SK-MEL-5 (cell line): Measurements from ENCODE around the gene RPH3AL. TPM values are rescaled to one million over a fixed set of nuclear protein-coding genes. Genes with fewer than 3 reads are reported as not detected.

Source experiments
- DNase-seq: peaks from one replicate; pipeline ENCODE4 v3.0.0-alpha.2; 2016; ENCODE audit warnings: low read depth, low spot score
- in situ Hi-C: cut with HindIII; loops from 2 replicates; pipeline ENCODE4 v1.10.0; 2016; ENCODE audit warnings: low sequenced_read_pairs, high pct_unique_total_duplicates, low pct_unique_long_range_greater_than_20kb
- total RNA-seq: library from RNA; depleted of rRNA; stranded (reverse); fragments of >200 nt; shearing (Covaris generic); gene quantifications from 2 replicates; pipeline ENCODE4 v1.2.3, GENCODE V29; 2014

RPH3AL gene
- total RNA-seq, 1 experiment from 2014 or later = 2.4 TPM

DNA sequence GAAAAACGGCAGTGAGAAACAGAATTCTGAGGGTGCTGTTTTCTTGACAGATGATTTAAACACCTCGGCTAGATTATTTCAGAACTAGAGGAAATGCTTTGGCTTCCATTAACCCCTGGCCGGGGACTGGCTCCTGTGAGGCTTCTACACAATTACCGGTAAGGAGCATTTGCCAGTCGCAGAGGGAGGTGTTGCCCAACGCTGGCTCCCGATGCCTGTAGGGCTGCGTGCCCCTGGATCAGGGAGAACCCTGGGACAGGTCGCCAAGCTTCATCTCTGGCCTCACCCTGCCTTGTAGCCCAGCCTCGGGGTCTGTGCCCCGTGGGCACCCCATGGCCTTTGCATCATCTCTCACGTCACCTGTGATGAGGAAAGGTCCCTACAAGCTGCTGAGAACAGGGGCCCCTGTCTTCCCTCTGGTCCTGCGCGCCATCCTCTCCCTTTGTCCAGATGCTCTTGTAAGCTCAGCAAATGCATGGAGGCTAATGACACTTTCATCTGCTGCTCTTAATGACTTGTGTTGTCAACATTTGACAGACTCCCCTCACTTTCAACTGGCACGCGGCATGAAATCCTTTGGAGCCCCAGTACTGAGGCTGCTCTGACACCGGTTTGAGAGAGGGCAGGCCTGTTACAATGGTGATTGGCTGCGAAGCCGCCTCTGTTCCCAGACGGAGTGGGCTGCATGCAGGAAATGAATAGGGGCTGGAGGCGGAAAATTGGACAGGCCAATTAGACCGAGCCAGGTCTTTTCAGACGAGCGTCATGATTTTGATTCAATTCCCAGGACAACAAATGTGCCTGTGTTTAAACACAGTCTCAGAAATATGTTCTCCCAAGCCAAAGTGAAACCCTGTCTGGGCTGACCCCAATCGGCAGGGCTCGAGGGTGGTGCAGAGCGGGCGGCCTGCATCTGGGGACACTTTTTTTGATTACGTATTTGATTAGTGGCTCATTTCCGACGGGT lies 85.6 kb downstream of the RPH3AL start:
- DNase-seq = no peak
- in situ Hi-C loops = no loop called here

DNA sequence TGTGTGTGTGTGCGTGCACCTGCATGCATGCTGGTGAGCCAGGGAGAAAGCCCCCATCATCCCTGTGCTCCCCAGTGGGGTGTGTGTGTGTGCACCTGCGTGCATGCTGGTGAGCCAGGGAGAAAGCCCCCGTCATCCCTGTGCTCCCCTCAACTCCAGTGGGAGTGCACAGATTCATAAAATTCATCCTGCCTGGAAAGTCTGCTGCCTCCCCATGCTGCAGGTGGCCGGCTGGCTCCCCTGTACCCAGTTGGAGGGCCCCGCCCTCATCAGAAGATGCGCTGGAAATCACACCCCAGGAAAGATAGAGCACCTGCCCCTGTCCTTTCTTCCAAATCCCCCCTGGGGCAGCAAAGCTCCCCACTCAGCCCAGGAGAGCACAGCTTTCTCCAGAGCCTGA lies 86.4 kb downstream of the RPH3AL start:
- in situ Hi-C loops = no loop called here
- DNase-seq = no peak

DNA sequence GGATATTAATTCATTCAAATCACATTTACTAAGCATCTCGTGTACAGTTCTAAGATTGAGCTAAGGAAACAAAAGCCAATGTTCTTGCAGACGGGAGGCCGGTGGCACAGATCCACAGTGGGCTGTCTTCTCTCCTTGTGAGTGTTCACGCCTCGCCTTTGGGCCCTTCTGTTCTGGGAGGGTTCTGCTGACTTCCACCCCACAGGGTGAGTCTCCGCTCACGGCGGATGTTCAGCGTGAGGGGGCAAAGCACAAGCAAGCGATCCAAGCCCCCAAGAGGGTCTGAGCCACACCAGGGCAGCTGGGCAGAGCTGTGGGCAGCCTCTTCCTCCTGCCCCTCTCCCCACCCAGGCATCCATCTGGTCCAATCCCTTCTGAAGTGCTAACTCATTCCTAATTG lies 86.9 kb downstream of the RPH3AL start:
- in situ Hi-C loops = no loop called here
- DNase-seq = no peak

DNA sequence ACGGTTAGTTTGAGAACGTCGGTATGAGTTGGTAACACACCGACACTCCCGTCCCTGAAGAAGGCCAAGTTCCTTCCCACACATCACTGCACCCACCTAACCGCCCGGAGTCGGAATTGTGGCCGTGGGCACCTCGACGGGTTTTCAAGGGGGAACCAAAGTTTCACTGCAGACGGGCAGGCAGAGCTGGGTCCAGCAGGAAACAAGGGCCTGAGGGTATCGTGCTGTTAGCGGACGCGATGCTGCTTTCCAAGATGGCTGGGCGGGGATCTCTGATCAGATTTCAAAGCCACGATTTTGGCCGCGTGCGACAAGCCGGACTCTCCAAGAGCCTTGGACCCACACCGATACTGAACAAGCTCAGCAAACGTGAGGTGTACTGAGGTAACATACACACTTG lies 88.8 kb downstream of the RPH3AL start:
- DNase-seq = no peak
- in situ Hi-C loops = no loop called here

DNA sequence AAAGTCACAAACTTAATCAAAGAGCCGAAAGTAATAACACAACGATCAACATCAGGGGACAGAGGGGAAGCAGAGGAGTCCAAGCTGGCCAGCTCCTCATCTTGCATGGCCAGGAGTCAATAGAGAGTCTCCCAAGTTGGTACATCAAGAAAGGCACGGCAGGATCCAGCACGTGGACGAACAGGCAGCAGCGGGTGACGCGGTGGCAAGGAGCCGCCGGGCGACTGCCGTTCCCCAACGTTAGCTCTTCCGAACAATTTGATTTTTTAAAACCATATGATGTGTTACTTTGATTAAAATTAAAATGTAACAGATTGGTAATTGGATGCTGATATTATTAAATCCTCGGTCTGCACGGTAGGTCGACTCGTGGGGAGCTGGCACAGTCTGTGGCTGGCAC lies 89.3 kb downstream of the RPH3AL start:
- no peak for DNase-seq
- in situ Hi-C loops = no loop called here

DNA sequence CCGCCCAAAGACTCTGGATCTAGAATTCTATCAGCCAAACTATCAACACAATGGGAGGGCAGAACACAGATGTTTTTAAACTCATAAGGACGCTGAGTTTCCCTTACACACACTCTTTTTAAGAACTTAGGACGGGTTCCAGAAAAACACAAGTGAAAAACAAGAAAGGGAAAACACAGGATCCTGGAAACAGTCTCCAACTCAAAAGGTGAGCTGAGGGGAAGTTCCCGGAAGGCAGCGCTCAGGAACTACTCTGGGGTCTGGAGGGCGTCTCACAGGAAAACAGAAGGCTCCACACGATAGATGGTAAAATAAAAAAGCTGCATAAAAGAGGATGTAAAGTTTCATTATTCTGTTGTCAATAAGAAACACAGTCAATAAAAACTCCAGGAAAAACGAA lies 91.0 kb downstream of the RPH3AL start:
- in situ Hi-C loops = no loop called here

DNA sequence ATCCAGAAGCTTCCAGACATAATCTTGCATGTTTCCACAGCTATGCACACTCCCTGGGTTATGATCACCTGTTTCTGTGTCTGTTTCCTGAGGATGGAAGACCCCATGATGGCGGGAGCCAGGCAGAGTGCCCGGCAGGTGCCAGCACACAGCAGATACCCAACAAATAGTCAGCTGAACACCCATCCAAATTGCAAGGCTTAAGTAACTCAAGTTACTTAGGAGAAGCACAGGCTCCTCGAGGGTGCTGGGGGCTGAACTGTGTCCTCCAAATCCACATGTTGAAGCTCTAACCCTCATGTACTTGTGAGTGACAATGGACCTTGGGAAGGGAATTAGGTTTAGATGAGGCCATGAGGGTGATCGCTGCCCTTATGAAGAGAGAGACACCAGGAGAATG lies 91.7 kb downstream of the RPH3AL start:
- DNase-seq = no peak
- in situ Hi-C loops = no loop called here

More for the DNA sequence above, 91.0 kb downstream of the RPH3AL start:
- no peak for DNase-seq

DNA sequence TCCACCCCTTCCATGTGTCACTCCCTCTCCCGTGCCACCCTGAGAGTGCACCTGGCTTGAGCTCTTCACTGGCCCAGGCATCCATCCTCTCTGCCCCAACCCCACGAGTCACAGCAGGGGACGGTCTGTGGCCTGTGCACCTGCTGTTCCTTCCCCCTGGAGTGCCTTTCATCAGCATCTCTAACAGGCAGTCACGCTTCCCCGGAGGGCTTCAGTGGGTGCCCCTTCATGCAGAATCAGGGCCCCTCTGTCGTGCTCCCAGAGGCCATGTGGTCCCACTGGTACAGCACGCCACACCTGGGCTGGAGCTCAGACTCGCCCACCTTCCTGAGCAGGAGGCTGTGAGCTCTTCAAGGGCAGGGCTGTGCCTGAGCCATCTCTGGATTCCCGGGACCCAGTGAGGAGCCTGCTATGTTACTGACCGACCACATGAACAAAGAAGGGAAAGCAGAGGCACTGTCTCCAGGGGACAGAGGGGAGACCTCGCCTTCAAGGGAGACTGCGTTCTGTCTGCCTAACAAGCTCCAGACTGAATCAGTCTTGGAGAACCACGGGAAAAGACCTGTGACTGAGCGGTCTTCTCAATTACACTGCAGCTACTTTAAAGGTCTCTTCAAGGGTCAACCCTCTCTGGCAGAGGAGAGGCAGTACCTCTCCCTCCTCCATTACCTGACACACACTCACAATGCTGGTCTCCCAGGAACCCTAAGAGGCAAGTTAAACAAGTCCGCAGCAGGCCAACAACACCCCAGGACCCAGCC lies 92.4 kb downstream of the RPH3AL start:
- in situ Hi-C loops = no loop called here
- DNase-seq = no peak

DNA sequence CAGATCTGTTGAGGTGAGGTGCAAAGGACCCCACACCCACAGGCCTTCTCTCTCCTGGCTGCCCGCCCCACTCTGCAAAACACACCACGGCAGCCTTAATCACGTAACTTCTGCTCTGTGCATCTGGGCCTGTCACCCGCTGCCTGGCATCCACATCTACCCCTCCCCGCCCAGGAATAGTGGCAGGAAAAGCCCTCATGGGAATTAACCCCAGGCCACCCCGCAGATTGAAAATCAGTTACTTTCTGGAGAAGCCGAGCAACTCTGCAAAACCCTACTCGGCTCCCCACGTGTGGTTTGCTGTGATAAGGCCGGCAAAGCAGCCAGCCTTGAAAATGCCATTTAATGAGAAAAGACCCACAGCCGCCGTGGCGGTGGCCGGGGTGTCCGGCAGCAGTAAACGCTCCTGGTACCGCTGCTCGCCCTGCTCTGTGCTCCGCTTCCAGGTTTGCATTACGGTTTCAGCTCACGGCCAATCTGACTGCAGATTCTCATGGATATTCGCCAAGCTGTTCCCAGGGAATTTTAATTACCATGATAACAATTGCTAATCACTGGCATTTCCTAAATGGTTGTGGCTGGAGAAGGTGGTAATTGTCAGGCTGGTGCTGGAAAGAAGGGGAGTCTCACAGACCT lies 93.1 kb downstream of the RPH3AL start:
- DNase-seq = no peak
- in situ Hi-C loops = no loop called here

DNA sequence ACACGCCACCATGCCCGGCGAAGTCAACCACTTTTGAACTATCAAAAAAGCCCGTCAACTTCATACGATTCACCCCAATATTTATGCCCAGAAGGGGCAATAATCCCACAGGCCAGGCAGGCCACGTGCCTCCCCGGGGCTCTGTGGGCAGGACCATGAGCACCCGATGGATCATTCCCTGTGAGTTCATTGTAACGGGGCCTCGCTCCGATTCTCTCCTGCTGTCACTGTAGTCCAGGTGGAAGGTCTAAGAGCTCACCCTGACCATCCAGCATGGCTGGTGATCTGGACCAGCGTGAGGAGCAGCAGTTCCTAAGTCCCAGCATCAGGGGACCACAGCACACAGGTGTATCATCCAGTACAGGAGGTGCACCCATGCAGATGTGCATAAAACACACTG lies 93.7 kb downstream of the RPH3AL start:
- no peak for DNase-seq
- in situ Hi-C loops = no loop called here

DNA sequence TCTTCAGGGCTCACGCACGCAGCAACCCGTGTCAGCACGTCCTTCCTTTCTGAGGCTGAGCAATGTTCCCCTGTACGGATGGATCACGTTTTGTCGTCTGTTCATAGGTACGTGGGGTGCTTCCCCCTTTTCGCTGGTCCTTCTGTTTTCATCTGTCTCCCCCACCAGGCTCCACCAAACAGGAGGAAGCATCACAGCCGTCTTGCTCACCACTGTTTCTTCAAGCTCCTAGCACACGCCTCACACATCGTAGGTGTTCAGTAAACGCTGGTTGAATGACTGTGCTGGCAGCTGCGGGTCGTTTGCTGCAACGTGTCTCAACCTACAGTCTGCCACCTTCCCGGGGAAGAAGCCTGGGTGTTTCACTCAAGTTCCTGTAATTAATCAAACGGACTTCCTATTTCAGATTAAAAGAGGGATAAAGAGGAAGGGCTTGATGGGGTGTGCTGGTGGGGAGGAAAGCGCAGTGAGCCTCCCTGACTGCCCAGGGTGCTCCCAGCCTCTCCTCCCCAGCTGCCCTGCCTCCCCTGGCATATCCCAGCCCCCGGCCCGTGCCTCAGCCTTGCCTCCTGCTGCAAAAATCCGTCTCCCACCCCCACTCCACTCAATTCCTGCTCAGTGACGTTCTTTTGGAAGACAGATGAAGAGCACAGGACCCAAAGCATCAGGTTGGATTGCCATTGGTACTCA lies 94.4 kb downstream of the RPH3AL start:
- in situ Hi-C loops = no loop called here
- no peak for DNase-seq

DNA sequence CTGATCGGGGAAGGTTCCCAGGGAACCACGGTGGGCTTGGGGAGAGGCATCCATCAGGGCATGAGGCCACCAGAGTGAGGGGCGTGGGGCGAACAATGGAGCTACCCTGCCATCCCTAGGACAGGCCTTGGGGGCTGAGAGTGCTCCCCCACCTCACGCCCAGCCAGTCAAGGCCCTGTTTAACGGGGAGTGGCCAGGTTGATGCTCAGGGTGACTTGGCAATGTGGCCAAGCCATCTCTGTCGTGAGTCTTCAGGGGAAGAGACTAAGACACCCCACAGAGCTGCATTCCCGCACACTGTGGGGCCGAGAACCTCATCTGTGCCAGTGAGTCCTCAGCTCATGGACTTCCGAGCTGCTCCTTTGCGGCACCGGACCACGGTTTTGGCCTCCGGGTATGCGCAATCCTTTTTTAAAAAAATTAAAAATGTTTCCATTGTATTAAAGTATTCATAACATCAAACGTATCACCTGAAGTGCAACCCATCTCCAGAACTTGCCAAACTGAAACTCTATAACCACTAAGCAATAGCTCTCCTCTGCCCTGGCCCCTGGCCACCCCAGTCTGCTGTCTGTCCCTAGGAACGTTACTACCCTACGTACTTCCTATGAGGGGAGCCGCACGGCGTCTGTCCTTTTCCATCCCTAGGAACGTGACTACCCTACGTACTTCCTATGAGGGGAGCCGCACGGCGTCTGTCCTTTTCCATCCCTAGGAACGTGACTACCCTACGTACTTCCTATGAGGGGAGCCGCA lies 99.3 kb downstream of the RPH3AL start:
- no peak for DNase-seq
- in situ Hi-C loops = no loop called here

DNA sequence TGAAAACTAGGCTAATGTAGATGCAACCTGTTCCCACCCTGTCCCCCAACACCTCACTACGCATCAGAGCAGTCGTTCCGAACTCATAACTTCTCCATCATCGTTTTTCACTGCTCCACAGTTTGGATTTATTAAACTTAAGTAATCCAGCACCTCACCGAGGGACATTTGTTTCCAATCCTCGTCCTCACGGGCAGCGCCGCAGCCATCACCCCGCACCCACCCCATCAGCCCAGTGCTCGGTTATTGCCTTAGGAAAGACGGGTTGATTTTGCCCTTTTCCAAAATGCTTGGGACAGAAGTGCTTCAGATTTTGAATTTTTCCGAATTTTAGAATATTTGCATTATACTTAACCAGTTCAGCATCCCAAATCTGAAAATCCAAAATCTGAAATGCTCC lies 100.2 kb downstream of the RPH3AL start:
- DNase-seq = no peak
- in situ Hi-C loops = no loop called here

DNA sequence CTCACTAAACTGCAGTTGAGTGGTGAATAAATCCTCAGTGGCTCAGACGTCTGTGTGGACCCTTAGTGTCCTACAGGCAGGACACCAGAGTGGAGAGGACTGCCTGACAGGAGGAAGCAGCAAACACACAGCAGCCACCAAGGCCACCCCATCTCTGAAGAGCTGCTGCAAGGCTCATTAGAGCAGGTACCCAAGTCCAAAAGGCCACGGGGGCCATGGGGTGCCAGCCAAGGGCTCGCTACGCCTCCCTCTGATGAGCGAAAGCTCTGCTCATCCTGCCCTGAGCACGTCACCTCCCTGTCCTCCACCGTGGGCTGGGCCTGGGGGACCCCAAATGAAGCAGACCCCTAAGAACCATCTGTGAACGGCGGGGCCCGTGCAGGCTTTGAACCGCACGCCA lies 101.1 kb downstream of the RPH3AL start:
- in situ Hi-C loops = no loop called here
- DNase-seq = no peak

DNA sequence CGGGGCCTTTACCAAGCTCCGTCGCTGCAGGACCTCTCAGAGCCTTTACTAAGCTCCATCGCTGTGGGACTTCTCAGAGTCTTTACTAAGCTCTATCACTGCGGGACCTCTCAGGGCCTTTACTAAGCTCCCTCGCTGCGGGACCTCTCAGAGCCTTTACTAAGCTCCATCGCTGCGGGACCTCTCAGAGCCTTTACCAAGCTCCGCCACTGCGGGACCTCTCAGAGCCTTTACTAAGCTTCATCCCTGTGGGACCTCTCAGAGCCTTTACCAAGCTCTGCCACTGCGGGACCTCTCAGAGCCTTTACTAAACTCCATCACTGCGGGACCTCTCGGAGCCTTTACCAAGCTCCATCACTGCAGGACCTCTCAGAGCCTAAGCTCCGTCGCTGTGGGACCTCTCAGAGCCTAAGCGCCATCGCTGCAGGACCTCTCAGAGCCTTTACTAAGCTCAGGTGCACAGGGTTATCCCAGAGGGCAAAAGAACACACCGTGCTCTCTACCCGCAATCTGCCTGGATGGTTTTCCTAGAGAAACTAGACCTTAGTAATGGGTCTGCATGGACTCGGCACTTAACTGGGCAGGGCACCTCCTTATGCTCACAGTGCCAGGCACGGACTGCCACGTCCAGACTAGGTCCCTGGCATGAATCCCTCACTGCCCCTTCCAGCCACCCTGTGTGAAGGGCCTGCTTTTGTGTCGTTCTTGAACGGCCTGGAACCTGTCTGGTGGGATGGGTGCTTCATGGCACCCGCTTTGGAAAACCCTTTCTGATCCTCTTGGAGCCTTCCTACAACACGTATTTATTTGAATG lies 101.9 kb downstream of the RPH3AL start:
- in situ Hi-C loops = no loop called here
- DNase-seq = no peak

DNA sequence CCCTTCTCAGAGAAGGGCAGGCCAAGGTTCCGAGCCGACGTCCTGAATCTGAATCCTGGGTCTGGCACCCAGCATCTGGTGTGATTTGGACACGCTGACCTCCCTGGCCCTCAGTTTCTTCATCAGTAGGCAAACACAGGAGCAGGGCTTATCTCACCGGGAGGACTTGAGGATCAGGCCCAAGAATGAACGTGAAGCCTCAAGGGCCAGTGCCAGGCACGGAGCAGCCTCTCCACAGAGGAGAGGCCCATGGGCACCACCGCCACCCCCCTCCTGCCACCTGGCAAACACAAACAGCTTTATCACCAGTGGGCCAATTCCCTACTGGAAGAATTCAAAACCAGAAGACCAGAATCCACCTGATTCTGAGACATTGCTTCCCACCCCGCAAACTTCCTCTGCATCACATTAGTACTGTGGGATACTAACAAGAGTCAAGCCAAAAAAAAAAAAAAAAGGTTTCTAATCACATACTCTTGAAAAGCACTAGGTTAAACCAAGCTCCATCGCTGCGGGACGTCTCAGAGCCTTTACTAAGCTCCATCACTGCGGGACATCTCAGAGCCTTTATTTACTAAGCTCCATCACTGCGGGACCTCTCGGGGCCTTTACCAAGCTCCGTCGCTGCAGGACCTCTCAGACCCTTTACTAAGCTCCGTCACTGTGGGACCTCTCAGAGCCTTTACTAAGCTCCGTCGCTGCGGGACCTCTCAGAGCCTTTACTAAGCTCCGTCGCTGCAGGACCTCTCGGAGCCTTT lies 103.2 kb downstream of the RPH3AL start:
- DNase-seq = no peak
- in situ Hi-C loops = no loop called here
